HG02678 (cell line): ENCODE measurements around the gene GRIN2A.

ENCODE experiments used
- ATAC-seq: cut with Tn5 transposase; IDR thresholded peaks from one replicate; pipeline ENCODE4 v1.9.1; 2021; ENCODE audit warnings: mild to moderate bottlenecking, moderate library complexity; ENCODE audit not compliant: unreplicated experiment

GRIN2A gene

DNA sequence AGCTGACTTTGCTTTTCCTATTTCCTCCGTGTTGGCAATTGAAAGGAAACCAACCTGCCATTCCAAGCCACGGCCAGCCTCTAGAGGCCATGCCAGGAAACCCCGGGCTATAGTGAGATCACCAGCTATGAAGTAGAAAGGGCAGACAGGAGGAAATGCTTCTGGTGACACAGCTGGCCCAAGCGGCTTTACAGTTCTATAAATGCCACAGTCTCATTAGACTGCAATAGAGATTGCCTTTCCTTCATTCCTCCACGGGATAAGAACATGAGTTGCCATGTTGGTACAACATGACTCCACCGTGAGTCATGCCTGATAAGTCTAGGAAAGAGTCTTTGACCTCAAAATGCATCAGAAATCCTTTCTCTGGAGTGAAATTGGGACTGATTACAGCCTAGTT lies 384.9 kb downstream of the GRIN2A start:
- no peak for ATAC-seq

DNA sequence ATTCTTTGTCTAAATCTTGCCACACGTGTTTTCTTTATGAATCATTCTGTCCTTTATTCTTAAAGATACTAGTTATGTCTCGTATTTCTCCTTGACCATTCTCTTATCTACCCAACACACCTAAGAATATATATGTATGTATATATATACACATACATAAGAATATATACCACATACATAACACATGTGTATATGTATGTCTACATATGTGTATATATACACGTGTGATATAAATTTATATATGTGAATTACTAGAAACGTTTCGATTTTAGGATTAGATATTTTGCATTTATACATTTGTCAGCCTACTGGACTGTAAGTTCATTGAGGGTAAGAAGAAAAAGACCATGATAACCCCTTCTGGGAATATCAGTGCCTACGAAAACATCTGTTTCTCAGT lies 388.6 kb downstream of the GRIN2A start:
- no peak for ATAC-seq

DNA sequence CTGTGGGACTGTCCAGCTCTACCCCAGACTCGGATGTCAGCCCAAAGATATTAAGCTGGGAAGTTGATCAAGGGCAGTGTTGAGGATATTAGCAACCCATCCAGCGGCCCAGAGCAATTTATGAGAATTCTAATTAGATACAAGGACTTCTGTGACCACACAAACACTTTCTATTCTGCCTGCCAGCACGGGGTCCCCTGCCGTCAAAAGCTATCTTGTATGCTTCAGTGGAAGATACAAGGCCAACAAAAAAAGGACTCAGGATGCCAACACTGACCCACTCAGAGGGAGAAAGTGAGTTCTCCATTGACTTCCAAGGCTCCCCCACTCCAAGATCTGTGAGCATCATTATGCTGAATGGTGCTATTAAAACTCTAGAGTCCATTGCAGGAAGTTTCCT lies 390.7 kb downstream of the GRIN2A start:
- no peak for ATAC-seq

DNA sequence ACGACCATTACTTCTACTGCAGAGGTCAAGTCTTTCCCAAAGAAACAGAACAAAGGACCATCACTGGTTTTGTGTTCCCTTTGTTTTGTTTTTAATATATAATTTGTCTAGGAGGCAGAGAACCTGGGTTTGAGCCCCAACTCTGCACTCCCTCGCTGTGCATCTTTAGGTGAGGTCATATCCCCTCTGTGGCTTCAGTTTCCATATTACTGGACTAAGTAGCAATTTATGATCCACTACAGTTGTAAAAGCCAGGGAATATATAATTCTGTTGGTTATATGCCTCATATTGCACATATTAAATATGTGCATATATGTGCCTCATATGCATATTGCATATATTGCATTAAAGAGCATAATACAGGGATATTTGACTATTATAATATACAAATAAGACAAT lies 392.0 kb downstream of the GRIN2A start:
- ATAC-seq: no peak

DNA sequence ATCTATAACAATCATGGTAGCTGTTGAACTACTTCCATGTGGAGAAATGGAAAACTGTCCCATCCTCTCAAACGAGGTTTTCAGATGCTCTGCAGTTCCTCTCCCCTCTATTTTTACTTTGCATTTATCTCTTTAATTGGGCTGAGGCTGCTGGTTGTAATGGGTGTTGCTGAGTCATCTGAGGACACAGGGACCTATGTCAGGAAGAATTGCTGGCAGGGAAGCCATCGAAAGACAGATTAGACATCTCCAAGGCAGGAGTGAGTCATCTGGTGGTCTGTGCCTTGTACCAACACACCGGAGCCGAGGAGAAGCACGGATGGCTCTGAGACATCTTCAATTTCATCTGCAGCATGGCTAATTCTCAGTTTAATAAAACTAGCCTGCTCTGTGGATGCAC lies 394.5 kb downstream of the GRIN2A start:
- no peak for ATAC-seq

DNA sequence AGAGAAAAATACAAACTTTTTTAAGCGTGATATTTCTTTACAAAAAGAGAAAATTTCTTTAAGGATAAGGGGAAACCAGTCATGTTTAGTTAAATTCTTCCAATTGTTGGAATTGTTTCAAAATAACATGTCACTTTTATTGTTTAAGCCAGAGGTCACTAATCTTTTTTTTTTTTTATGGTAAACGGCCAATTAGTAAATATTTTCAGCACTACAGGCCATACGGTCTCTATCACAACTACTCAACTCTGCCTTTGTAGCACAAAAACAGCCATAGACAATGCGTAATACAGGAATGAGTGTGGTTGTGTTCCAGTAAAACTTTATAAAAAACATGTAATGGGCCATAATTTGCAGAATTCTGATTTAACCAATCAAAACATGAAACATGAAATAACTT lies 401.4 kb downstream of the GRIN2A start:
- no peak for ATAC-seq

DNA sequence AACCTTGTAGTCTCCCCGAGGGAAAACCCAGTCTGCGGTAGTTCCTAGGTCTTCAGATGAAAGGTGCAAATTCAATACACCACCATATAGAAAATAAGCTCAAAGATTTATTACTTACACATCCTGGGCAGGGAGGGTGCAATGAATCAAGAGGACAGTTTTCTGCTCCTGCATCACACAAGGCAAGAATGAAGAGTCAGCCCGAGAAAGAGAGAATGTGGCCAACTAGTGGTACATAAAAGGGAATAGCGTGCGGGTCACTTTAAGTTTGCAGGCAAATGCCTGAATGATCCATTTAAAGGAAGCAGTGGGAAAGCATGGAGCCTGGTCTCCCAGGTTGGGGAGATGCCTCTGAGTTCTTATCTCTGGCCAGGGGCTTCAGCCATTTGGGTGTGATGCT lies 403.4 kb downstream of the GRIN2A start:
- ATAC-seq: no peak

DNA sequence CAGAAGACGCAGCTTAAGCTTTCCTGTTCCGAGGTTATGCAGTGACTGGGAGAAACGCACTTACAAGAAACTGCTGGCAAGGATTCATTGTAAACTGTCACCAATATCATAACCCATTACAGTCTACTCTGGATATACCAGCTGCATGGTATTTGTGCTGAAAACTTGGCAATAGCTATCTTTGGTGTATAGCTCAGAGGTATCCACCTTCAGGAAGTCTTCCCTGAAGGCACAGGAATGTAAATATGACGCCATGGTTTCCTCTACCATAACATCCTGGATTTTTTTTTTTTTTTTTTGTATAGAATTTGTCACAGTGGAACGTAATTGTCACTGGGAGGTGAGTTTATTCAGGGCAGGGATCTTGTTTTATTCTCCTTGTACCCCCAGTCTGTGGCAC lies 406.2 kb downstream of the GRIN2A start:
- ATAC-seq: no peak

DNA sequence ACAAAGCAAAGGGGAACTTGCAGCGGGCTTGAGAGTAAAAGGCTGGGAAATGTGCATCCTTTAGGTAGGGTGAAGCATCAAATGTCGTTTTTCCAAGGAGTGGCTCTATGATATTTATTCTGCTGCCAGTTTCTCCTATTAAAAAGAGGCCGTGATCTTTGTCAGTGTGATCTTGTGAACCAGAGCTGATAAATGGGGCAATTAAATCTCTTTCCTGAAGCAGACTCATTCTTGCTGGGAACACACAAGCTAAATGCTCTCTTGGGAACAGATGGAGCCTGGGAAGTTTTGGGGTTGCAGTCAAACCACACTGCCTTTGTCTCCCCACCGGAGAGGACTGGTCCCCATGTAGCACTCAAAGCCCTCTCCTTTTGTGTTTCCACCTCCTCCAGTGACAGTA lies 408.9 kb downstream of the GRIN2A start:
- ATAC-seq: no peak

DNA sequence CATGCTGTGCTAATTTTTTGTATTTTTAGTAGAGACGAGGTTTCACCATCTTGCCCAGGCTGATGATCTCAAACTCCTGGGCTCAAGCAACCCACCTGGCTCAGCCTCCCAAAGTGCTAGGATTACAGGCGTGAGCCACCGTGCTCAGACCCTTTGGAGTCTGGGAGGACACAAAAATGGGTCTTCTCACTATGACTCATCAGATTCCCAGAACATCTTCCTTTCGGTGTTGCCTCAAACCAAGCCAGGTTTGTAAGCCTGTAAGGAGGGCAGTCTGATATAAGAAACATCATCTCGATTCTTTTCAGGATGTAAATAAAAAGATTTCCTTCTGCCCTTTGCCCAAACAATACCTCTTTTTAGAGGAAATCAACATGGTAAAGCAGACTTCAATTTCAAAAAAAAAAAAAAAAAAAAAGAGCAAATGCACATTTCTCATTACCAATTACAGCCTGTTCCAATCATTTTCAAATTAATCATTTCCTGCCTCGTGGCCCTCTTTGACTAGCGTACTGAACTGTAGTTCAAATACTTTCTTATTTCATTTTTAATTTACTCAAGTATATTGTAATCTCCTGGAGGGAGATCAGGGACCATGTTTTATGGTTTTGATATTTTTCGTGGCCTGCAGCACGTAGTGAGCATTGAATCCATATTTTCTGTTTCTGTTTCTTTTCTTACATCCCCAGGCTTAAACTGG lies 409.6 kb downstream of the GRIN2A start:
- no peak for ATAC-seq

DNA sequence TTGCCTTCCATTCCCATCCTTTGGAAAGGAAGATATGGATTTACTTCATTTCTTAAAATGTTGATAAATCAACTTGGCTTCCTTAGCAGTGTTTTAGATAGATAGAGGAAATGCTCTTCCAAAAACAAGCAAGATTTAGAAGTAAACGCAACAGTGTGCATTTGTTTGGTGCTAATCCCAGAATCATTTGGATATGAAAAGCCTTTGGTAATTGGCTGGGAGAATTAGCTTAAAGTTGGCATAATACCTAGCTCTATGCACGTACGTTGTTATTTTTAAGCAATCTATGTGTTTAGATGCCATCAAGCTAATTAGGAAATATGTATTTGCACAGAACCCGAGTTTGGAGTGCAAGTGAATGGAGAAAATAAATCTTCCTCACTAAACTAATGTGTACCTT lies 415.3 kb downstream of the GRIN2A start:
- no peak for ATAC-seq

DNA sequence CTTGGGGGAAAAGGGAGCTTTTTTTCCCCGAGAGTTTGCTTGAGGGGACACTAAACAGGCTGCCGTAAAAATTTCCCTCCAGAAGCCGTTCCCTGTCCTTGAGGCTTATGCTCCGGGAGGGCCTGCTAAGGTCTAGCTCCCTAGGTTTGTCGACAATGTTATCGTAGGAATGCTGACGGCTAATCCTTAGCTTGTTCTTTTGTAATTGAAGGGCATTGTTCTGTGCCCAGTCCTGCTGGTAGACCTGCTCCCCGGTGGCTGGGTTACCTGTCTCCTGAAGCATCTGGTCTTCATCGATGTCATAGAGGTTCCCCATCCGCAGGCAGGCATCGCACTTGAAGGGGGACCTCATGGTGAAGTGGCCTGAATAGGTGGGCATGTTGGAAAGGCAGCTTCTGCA lies 418.7 kb downstream of the GRIN2A start:
- ATAC-seq: no peak

DNA sequence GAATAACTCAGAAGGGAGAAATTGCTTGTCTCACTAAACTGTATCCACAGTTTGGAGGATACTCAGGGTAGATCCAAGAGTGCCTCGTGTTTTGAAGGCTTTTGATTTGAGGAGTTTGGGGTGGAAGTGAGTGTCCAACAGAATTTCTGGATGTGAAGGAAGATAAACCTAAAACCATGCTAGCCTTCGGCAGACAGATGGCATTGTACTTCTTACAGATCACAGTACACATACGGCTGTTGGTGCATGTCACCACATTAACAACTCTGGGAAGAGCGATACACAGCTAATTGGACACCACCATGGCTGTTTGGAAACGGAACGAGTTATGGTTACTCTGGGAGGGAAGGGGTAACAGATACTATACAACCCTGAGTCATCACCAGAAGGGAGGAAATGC lies 420.4 kb downstream of the GRIN2A start:
- ATAC-seq: no peak

DNA sequence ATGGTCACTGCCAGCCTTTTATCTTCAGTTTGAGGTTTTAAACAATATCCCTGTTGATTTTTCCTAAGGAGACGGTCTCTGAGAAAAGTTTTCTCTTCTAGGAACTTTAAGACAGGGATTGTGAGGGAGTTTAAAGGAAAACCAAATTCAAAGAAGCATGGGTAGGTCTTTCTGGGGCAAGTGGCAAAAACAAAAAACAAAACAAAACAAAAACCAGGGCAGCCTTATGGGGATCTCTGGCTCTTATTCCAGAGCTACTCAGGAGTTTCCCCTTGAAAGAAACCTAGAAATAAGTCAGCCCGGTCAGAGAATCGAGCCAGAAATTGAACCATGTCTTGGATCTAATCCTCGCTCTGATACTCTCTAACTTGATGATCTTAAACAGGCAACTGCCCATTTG lies 424.5 kb downstream of the GRIN2A start:
- ATAC-seq: no peak

DNA sequence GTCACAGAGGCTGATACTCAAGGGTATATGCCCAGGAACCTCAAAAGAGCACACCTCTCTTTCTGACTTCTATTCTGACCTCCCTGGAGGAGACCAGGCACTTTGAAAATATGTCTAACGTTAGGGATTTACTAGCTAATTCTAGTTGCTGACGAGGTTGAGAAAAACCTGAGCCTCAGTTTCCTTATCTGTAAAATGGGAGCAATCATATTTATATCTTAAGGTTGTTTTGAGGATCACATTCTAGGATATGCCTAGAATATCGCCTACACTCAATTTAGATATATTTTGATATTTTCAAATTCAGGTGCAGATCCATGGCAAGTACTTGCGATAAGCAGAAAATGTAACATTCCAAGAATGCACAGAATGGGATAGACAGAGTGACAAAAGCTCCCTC lies 425.8 kb downstream of the GRIN2A start:
- no peak for ATAC-seq

DNA sequence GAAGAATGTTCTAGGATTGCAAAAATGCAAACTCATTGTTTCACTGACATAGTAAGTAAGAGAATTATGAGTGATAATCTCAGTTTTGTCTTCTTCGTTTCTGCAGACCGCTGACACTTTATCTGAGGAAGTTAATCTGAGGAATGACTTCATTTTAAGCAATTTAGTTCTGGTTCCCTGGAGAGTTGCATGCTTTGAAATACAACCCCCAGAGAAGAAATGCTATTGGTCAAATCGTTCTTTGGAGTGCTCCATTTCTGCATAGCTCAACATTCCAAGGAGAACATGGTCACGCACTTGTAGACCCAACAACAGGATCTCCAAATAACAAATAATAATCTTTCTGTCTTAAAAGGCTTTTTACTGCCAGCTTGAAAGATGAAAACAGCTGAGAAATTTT lies 427.1 kb downstream of the GRIN2A start:
- no peak for ATAC-seq

DNA sequence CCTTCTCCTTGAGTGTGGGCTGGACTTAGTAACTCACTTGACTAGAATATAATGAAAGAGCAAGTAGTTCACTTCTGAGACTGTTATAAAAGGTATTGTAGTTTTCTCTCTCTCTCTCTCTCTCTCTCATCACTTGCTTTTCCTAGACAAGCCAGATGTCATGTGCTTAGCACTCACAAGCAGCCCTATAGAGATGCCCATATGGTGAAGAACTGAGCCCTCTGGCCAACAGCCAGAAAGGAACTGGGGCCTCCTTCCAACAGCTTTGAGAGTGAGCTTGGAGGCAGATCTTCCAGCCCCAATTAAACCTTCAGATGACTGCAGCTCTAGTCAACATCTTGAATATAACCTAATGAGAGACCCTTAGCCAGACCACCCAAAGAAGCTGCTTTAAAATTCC lies 440.5 kb downstream of the GRIN2A start:
- ATAC-seq: no peak

DNA sequence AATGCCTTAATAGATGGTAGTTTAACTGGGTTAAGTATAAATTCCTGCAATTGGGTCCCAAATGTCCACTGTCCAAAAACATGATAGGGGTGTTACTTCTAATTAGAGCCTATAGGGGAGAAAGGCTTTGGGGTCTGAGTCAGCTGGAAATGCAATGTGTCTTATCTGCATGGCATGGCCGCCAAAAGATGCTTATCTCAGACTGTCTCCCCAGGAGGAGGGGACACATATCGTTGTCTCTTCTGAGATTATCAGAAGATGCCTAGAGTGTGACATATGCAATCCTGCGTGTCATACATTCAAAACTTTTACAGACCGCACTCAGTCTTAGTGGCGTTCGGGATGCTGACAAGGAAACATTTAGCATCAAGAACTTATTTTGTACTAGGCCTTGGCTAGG lies 442.9 kb downstream of the GRIN2A start:
- ATAC-seq: no peak

DNA sequence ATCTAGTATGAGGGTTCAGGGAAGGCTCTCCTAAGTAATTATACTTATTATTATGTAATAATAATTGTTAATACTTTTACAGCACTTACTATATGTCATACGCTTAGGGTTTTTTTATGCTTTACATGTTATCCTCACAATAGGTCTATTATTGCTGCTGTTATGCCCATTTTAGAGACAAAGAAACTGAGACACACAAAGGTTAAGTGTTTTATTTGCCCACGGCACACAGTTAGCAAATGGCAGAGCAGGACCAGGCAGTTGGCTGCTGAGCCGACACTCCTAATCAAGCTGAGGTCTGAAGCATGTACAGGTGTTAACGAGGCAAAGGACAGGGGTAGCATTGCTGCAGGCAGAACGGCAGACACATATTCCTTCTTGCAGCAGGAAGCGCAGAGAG lies 443.5 kb downstream of the GRIN2A start:
- ATAC-seq: no peak

DNA sequence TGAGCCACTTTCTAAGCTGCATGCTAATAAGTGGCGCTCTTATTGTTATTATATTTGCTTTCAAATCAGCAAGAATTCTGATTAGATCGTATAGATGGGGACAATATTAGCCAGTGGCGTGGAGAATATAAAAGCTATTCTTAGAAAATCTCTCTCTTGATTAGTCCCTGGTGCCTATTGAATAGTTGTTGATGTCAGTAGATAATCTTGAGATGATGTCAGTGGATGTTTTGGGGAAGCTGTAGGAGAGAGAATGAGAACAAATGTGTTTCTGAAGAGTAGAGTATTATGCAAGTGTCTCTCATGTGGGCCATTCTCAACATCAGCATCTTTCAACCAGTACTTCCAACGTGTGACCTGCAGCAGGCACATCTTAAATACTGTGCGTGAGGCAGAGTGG lies 445.7 kb downstream of the GRIN2A start:
- no peak for ATAC-seq

DNA sequence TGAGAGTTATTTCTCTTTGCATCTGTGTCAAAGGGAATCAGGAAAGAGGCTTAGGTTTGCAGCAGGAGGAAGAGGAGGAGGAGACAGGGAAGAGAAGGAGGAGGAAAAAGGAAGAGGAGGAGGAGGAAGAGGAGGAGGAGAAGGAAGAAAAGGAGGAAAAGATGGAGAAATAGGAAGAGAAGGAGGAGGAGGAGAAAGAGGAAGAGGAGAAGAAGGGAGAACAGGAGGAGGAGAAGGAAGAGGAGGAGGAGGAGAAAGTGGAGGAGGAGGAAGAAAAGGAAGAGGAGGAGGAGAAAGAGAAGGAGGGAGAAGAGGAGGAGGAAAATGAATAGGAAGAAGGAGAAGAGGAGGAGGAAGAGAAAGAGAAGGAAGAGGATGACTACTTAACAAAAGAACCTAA lies 459.1 kb downstream of the GRIN2A start:
- ATAC-seq: no peak

DNA sequence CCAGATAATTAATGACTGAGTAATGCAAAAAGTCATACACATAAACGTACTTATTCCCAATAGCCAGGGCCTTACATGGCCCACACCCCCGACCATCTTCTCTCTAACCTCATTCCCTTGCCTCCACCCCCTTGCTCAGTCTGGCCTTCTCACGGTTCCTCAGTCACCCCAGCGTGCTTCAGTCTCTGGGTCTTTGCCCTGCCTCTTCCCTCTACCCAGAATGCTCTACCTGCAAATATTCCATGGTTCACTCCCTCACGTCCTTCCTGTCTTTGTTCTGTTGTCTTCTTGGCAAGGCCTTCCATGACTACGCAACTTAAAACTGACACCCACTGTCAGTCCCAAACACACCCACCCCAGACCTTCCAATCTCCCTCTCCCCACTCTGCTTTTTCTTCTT lies 468.3 kb downstream of the GRIN2A start:
- ATAC-seq: no peak

DNA sequence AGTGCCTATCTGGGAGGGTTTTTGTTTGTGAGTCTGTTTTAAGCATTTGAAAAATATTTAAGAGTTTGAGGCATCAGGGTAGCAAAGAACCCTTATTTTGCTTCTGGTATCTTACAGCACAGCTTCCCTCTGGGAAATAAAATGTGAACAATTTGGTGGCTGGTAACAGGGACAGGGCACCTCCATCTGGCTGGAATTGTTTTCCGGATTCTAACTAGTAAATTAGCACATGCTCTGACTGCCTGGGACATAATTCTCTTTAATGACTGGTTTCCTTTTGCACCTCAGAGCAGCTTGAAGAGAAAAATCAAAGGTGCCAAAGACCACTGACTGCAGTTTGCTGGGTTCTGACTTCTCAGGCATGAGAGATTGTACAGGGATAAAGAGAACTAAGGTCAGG lies 469.1 kb downstream of the GRIN2A start:
- no peak for ATAC-seq
